Measurements from ENCODE around the gene SH3BP5.

The SH3BP5 gene

DNA sequence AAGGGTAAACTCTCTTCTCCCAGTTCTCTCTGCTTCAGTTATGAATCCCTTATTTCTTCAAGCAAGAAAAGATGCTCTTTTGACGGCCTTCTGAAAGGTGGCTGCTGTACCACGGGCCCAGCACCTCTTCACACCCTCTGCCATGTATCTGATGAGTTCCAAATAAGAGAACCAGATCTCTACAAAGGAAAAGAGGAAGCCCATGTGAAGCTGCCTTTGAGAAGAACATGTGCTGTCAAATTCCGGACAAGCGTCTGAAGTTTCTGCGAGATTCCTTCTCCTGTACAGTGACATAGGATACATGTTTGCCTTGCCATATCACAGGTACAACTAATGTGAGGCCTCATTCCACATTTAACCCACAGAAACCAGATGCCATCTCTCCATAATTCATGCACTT, 59.2 kb downstream of the SH3BP5 start:
- DNase-seq (ENCODE audit: low spot score) = no peak

GRCh38 chr3:15272426-15273196, 59.8 kb downstream of the SH3BP5 start:
- DNase-seq (ENCODE audit: low spot score) = no peak

DNA sequence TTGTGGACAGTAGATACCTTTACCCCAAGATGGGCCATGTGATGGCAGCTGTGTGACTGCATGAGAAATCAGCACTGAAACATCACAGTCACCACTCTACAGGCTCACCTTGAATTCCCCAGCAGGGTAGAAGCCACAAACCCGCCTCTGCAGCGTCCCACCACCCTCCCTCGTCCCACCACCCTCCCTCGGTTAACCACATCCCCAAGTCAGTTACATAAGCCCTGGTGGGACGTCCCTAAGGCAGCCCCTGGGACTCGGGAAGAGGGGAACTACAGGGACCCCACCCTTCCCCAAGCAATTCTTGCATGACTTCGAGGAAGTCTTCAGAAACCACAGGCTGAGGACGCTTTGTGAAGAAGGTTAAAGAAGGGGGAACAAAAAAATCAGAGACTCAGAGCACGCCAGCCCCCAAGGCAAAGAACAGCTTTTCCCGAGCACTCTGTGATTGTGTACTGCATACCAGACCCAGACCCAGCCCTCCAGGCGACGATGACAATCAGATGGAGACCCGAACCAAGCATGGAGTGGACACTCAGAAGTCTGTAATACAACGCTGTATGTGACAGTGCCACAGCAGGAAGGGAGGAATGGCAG, 60.5 kb downstream of the SH3BP5 start:
- no peak for DNase-seq (ENCODE audit: low spot score)

GRCh38 chr3:15271030-15271429, 61.4 kb downstream of the SH3BP5 start:
- no peak for DNase-seq (ENCODE audit: low spot score)

DNA sequence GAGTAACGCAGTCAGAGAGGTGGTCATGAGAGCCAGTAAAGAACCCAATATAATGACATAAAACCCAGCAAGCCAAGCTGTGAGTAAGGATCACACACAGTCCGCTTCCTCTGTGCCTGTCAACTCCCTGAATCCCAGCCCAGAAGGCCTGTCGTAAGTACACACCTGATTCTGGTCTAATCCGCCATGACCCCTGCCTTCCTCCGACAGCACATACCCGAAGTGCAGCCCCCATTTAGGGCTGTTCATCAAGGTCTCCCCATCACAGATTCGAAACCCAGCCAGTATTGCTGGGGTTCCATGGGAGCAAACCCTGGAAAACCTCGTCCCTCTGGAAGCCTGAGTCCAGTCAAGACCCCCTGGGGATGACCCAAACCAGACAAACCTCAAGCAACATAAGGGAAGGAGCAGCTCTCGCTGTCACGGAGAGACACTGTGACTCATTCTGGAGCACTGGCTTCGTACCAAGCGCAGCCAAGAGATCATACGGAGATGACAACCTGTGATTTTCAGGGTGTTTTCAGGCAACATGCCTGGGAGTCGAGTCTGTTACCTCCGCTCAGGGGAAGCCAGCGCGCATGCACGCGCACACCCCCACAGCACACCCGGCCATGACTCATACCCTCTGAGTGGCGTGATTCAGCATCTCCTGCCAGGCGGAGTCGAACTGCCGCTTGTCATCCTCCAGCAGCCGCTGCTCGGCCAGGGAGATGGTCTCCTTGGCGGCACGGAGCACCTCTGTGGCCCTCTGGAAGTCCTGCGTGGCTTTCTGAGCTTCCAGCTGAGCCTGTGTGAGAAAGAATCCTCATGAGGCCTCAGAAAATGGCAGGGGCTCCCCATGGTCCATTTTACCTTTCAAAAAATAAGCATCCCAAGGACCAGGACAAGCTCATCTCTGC, 63.0 kb downstream of the SH3BP5 start:
- DNase-seq (ENCODE audit: low spot score) = peak; percentile 93

DNA sequence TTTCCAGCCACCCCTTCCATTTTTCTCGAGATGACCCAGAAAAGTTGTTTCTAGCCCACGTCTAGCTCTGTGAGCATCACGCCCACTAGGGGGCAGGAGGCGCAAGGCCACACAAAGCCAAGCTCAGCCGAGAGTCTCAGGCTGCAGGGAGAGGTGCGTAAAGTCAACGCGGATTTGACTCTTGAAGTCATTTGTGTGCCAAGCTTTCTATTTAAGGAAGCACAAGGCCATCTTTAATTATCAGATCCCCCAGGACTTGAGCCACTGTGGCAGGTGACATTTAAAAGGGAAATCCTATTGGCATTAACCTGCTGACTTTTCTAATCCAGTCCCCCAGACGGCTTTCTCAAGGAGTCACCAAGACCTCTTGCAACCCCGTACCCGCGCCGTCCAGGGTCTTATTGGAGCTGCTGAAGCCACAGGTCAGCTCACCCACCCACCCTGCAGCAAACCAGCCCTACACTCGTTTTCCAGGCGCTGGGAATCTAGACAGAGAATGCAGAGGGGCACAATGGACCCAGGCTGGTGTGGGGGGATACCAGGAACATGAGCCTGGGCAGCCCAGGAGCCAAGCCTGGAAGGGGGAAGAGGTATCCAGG, 64.3 kb downstream of the SH3BP5 start:
- DNase-seq (ENCODE audit: low spot score) = peak; percentile 81

- DNase-seq (ENCODE audit: low spot score) = no peak
These were observed 64.9 kb downstream of the SH3BP5 start for GRCh38 chr3:15267502-15267901.

- no peak for DNase-seq (ENCODE audit: low spot score)
These were observed 65.6 kb downstream of the SH3BP5 start for GRCh38 chr3:15266510-15267376.

DNA sequence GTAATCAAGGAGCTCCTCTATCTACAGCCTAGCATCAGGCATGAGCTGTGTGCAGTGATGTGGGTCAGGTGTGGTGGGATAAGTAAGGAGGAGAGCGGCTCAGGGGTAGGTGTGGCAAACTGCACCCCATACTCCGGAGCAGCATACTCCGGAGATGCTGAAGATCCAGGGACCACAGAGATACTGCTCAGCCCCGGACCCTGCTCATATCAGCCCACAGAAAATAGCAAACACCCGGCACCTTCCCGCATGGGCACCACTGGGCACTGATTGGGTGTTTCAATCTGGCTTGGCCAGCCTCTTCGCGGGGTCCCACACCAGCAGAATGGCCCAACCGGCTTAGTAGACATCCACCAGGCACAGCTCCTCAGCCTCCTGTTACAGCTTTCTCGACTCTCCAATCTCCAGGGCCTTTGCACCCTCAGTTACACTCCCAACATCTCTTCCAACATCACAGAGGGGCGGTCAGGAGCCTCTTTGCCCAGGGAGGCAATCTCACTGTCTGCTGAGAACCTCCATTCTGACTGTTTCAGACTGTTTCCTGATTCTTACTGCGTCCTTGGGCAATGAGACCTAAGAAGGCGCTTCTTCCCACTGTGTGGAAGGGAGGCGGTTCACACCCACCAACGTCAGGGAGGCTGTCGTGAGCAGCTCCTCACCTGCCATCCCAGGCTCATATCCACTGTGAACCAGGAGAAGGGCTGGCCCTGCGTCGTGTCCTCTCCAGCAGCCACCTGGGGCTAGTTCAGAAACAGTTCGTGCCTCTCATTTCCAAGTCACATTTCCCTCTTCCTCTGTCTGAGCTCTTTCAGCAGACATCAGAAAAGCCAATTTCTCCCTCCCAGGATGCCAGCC, 66.5 kb downstream of the SH3BP5 start:
- no peak for DNase-seq (ENCODE audit: low spot score)

DNA sequence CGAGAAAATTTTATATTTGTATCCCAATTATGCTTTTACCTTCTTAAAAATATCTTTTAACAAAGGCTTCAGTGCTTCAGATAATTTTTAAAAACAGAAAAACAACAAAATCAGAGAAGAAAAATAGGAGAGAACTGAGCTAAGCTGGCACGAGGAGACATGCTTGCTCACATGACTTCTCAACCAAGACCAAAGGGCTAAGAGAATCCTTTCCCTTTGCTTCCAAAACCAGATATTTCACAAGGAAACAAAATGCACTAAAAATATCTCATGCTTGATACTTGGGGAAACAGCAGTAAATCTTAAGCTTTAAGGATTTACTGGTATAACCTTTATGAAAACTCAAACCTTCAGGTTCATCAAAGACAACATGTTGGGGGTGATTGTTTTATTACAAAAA, 67.9 kb downstream of the SH3BP5 start:
- no peak for DNase-seq (ENCODE audit: low spot score)

DNA sequence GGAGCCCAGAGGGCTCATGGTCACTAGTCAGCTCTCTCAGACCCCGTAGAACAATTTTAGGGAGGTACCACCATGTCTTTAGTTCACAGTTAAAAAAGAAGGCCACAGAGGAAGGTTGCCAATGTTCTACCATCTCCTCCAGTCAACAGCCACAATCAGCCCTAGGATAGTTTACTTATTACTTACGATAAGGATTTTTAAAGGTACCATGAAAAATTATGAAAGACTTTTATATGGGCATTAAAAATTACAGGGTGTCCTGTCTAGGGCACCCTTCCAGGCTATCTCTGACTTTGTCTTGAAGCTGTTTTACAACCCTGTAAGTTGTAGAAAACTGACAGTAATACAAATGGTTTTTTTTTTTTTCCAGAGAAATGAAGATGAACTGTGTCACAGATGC, 68.5 kb downstream of the SH3BP5 start:
- DNase-seq (ENCODE audit: low spot score) = no peak

DNA sequence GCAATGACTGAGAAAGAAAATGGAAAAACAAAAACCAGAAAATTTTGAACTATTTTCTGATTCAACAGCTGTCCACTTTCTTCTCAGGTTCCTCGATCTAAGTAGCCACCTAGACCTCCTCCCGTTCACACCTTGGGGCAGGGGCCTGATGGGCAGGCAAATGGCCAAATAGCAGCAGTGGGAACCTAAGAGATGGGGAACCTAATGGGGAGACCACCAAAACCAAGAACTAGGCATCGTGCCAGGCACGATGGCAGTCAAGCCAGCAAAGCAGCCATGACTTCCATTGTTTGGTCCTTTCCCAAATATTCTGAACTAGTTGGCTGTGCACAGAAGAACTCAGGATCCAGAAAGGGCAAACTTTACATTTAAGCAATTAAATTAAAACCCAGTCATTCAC, 69.3 kb downstream of the SH3BP5 start:
- no peak for DNase-seq (ENCODE audit: low spot score)

GRCh38 chr3:15262021-15262420, 70.4 kb downstream of the SH3BP5 start:
- no peak for DNase-seq (ENCODE audit: low spot score)

DNA sequence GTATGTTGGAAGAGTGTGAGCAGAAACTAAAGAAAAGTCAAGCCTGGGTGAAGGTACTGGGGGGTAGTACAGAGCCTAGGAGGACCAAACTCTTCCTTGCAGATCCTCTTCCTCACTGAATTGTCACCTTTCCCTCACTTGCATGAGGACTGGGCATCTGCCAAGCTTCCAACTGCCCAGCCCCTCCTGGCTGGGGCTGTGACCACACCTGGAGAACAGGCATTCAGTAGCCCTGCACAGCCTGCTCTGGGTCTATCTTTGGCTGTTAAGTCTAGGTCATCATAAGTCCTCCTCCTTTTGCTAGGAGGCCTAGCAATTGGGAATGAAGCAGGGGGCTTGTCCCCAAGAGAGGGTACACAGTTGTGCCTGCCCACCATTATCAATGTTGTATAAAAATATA, 71.1 kb downstream of the SH3BP5 start:
- no peak for DNase-seq (ENCODE audit: low spot score)

- DNase-seq (ENCODE audit: low spot score) = no peak
These were observed 71.9 kb downstream of the SH3BP5 start for GRCh38 chr3:15260531-15260930.

DNA sequence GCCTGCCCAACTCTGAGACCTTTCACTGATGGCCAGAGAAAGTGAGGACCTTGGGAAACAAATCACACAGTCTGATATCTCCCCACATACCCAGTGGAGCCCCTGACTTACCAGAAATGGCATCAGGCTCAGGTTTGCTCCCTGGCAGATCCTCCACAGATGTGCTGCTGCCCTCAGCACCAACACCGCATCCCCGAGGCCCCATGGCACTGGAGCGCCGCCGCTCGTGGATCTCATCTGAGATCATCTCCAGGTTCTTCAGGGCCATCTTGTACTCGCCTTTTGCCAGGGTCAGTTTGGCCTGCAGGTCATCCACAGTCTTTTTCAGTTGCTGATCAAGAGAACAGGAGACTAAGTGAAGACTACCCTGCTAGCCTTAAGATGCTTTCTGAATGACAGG, 73.7 kb downstream of the SH3BP5 start:
- no peak for DNase-seq (ENCODE audit: low spot score)

- no peak for DNase-seq (ENCODE audit: low spot score)
These were observed 75.5 kb downstream of the SH3BP5 start for GRCh38 chr3:15256861-15257341.

GRCh38 chr3:15255215-15255614, 77.2 kb downstream of the SH3BP5 start:
- no peak for DNase-seq (ENCODE audit: low spot score)

DNA sequence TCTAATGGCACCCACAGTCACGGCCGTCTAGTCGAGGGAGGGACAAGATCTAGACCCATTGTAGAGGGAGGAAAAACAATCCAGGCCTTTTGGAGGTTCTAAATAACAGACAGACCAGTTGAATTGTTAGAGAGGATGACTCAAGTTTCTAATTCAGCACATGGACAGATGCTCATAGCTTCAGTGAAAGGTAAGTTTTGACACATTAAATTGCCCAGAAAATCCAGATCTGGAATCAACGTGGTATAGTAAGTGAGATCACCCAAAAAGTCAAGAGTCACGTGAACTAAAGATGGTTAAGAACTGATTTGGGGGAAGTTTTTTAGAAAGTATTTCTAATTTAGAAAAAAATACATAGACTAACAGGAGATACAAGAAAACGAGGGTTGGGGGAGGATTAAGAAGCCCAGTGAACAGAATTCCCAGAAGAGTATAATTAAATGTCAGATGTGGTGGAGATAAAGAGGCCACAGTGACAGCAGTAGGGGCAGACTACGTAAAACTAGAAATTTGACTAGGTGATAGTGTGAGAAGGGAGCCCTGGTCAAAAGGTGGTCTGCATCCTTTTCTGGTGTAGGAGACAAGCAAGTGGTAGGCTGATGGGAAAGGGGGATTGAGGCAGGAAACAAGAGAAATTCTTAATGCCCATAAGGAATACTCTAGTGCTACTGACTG, 79.2 kb downstream of the SH3BP5 start:
- DNase-seq (ENCODE audit: low spot score) = no peak

DNA sequence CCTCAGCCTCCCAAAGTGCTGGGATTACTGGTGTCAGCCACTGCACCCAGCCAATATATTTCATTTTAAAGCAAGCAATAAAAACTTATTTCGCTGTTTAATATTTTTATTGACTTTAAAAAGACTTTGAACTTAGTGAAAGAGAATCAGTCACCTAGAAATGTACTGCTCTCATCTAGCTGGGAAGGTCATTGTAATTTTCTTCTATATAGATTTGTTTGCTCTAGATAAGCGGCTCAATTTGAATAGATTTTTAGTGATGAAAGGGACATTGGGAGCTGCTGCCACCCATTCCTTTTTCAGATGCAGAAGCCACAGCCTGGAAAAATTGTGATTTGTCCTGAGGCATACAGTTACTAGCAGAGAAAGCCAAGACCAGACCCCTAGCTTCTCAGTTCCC, 86.2 kb downstream of the SH3BP5 start:
- DNase-seq (ENCODE audit: low spot score) = no peak

Measured in hematopoietic multipotent progenitor cell treated with erythropoietin and hydrocortisone succinate and interleukin-3 and kit ligand, for 15 days (in vitro differentiated cells).